Measurements from ENCODE around the gene PDE12.

PDE12 gene

DNA sequence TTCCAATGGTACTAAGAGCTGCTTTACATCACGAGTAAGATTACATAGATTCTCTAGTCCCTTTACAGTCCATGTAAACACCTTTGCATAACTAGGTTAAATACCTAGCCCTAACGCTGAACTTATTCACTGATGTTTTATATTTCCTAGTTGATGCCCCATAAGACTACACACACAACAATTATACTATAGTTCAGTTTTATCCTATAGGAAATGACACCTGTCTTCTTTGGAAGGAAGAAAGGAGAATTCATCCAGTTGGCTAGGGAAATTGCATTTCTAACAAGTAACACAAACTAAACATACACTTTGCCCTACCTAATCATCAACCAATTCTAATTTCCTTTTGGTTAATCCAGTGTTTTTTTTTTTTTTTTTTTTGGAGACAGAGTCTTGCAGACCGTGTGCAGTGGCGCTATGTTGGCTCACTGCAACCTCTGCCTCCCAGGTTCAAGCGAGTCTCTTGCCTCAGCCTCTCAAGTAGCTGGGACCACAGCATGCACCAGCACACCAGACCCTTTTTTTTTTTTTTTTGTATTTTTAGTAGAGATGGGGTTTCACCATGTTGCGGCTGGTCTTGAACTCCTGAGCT lies 13.9 kb downstream of the PDE12 start:
- no peak overlapping the region for H3K27ac ChIP-seq (replicated peaks)
- H3K27me3 ChIP-seq (ENCODE audit: insufficient read depth, poor library complexity, severe bottlenecking) = no peaks in the 10 kb centered on the region
- TF ChIP-seq, protein P1, sequence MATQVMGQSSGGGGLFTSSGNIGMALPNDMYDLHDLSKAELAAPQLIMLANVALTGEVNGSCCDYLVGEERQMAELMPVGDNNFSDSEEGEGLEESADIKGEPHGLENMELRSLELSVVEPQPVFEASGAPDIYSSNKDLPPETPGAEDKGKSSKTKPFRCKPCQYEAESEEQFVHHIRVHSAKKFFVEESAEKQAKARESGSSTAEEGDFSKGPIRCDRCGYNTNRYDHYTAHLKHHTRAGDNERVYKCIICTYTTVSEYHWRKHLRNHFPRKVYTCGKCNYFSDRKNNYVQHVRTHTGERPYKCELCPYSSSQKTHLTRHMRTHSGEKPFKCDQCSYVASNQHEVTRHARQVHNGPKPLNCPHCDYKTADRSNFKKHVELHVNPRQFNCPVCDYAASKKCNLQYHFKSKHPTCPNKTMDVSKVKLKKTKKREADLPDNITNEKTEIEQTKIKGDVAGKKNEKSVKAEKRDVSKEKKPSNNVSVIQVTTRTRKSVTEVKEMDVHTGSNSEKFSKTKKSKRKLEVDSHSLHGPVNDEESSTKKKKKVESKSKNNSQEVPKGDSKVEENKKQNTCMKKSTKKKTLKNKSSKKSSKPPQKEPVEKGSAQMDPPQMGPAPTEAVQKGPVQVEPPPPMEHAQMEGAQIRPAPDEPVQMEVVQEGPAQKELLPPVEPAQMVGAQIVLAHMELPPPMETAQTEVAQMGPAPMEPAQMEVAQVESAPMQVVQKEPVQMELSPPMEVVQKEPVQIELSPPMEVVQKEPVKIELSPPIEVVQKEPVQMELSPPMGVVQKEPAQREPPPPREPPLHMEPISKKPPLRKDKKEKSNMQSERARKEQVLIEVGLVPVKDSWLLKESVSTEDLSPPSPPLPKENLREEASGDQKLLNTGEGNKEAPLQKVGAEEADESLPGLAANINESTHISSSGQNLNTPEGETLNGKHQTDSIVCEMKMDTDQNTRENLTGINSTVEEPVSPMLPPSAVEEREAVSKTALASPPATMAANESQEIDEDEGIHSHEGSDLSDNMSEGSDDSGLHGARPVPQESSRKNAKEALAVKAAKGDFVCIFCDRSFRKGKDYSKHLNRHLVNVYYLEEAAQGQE (IDR thresholded peaks at IDR 0.05; ENCODE audit: insufficient replicate concordance, low read depth) = no peak
- TF ChIP-seq POLR2AphosphoS5 (IDR thresholded peaks at IDR 0.05; ENCODE audit: low read depth) (no peak), GABPA (IDR thresholded peaks at IDR 0.05; ENCODE audit: low read depth) (no peak), SPI1 (IDR thresholded peaks at IDR 0.05; ENCODE audit: borderline replicate concordance, low read depth) (no peak)
- TF ChIP-seq, protein P2, sequence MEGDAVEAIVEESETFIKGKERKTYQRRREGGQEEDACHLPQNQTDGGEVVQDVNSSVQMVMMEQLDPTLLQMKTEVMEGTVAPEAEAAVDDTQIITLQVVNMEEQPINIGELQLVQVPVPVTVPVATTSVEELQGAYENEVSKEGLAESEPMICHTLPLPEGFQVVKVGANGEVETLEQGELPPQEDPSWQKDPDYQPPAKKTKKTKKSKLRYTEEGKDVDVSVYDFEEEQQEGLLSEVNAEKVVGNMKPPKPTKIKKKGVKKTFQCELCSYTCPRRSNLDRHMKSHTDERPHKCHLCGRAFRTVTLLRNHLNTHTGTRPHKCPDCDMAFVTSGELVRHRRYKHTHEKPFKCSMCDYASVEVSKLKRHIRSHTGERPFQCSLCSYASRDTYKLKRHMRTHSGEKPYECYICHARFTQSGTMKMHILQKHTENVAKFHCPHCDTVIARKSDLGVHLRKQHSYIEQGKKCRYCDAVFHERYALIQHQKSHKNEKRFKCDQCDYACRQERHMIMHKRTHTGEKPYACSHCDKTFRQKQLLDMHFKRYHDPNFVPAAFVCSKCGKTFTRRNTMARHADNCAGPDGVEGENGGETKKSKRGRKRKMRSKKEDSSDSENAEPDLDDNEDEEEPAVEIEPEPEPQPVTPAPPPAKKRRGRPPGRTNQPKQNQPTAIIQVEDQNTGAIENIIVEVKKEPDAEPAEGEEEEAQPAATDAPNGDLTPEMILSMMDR (IDR thresholded peaks at IDR 0.05; ENCODE audit: insufficient read depth, low read length) = no peak
- H3K4me3 ChIP-seq (replicated peaks; ENCODE audit: insufficient read depth, low read length) = no peak overlapping the region
- no peak for DNase-seq (ENCODE audit: low read depth in 1 of 2, low spot score in 1 of 2)

DNA sequence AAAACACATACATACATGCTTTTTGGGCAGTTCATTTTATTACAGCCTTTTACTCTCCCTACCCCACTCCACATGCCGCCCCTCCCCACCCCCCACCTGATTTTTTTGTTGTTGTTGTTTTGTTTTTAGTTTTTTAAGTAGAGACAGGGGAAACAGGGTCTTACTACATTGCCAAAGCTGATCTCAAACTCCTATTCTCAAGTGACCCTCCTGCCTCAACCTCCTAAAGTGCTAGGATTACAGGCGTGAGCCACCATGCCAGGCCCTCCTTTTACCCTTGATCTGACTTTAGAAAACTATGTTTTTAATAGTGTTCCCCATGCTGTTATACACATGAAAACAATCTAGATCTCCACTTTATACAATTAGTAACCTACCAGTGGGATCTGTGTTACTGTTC lies 14.8 kb downstream of the PDE12 start:
- no peak for DNase-seq (ENCODE audit: low read depth in 1 of 2, low spot score in 1 of 2)
- TF ChIP-seq SPI1 (IDR thresholded peaks at IDR 0.05; ENCODE audit: borderline replicate concordance, low read depth) = no peak
- TF ChIP-seq, protein P1 (IDR thresholded peaks at IDR 0.05; ENCODE audit: insufficient replicate concordance, low read depth) = no peak
- no peak for TF ChIP-seq POLR2AphosphoS5 (IDR thresholded peaks at IDR 0.05; ENCODE audit: low read depth)
- no peak for TF ChIP-seq GABPA (IDR thresholded peaks at IDR 0.05; ENCODE audit: low read depth)
- TF ChIP-seq, protein P2 (IDR thresholded peaks at IDR 0.05; ENCODE audit: insufficient read depth, low read length) = no peak
- Histone ChIP-seq H3K4me3 (replicated peaks; ENCODE audit: insufficient read depth, low read length) (no peak overlapping the region), H3K27me3 (ENCODE audit: insufficient read depth, poor library complexity, severe bottlenecking) (no peaks in the 10 kb centered on the region), H3K27ac (replicated peaks) (no peak overlapping the region)

DNA sequence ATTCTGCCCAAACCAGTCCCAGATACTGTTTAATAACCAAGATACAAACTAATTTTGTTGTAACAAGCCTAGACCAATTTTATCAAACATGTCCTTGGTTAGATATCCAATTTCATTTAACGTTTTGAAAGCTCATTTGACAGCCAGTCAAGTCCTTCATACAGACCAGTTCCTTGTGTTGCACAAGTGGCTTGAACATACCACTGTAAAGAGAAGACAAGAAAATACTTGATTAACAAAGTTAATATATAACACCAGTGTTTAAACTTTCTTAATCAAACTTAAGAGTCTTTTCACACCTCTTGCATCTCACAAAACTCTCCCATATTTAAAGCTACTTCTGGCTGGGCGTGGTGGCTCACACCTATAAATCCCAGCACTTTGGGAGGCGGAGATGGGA lies 16.0 kb downstream of the PDE12 start:
- Histone ChIP-seq H3K27me3 (ENCODE audit: insufficient read depth, poor library complexity, severe bottlenecking) (no peaks in the 10 kb centered on the region), H3K4me3 (replicated peaks; ENCODE audit: insufficient read depth, low read length) (no peak overlapping the region), H3K27ac (replicated peaks) (no peak overlapping the region)
- DNase-seq (ENCODE audit: low read depth in 1 of 2, low spot score in 1 of 2) = no peak
- TF ChIP-seq, protein P1 (IDR thresholded peaks at IDR 0.05; ENCODE audit: insufficient replicate concordance, low read depth) = no peak
- TF ChIP-seq GABPA (IDR thresholded peaks at IDR 0.05; ENCODE audit: low read depth) = no peak
- TF ChIP-seq POLR2AphosphoS5 (IDR thresholded peaks at IDR 0.05; ENCODE audit: low read depth) = no peak
- TF ChIP-seq, protein P2 (IDR thresholded peaks at IDR 0.05; ENCODE audit: insufficient read depth, low read length) = no peak
- TF ChIP-seq SPI1 (IDR thresholded peaks at IDR 0.05; ENCODE audit: borderline replicate concordance, low read depth) = no peak

Data from HL-60 (cell line).